Fibroblast of pulmonary artery (primary cell): ENCODE measurements around the gene FRAS1.

Experiments used
- DNase-seq: peaks from one replicate; pipeline ENCODE4 v3.0.0-alpha.2; 2010; ENCODE audit warnings: low read depth
- H3K4me3 ChIP-seq: replicated peaks from 2 replicates; pipeline ENCODE4 v1.5.1; 2011; ENCODE audit warnings: low read depth, mild to moderate bottlenecking, control low read depth, low read length, moderate library complexity
- TF ChIP-seq, protein P1 (sequence below): IDR thresholded peaks from 2 replicates; pipeline ENCODE4 v1.5.1; 2011; ENCODE audit warnings: mild to moderate bottlenecking, control low read depth, low read length, inconsistent platforms; ENCODE audit errors: missing control alignments

The FRAS1 gene

DNA sequence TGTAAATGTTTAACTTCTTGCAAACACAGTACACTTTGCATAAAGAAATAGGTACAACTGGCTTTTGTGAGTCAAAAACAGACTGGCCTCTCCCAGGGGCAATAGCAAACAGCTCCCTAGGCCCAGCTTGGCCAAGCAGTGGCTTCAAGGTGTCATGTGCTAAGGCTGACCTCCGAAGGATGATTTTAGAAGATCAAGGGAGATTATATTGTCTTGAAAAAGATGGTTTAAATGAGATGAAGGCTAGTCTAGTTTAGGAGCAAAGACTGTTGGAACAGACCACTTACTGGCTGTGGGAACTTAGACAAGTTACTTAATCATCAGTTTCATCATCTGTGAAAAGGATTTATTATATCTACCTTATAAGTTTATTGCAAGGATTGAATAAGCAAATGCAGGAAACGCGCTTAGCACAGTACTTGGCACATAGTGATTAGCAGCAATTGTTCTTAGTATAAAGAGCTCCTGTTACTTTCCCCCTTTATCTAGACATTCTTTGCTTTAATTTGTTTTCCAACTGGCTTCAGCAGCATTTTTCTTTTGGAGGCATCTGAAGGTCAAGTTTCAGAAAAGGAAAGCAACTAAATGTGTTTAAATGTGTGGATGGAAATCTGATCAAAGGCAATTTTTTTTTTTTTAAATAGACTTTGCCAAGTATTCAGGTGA, 511.6 kb downstream of the FRAS1 start:
- TF ChIP-seq, protein P1, sequence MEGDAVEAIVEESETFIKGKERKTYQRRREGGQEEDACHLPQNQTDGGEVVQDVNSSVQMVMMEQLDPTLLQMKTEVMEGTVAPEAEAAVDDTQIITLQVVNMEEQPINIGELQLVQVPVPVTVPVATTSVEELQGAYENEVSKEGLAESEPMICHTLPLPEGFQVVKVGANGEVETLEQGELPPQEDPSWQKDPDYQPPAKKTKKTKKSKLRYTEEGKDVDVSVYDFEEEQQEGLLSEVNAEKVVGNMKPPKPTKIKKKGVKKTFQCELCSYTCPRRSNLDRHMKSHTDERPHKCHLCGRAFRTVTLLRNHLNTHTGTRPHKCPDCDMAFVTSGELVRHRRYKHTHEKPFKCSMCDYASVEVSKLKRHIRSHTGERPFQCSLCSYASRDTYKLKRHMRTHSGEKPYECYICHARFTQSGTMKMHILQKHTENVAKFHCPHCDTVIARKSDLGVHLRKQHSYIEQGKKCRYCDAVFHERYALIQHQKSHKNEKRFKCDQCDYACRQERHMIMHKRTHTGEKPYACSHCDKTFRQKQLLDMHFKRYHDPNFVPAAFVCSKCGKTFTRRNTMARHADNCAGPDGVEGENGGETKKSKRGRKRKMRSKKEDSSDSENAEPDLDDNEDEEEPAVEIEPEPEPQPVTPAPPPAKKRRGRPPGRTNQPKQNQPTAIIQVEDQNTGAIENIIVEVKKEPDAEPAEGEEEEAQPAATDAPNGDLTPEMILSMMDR = no peak
- DNase-seq = peak; percentile 35
- H3K4me3 ChIP-seq = no peak overlapping the region

- peak; percentile 85 for DNase-seq
- TF ChIP-seq, protein P1 = no peak
- no peak overlapping the region for H3K4me3 ChIP-seq
Measured at GRCh38 chr4:78569306-78569821, 512.2 kb downstream of the FRAS1 start.

- DNase-seq = no peak
- no peak overlapping the region for H3K4me3 ChIP-seq
- TF ChIP-seq, protein P1 = no peak
Measured at GRCh38 chr4:78570117-78570516, 513.0 kb downstream of the FRAS1 start.

- TF ChIP-seq, protein P1 = no peak
- no peak for DNase-seq
- H3K4me3 ChIP-seq = no peak overlapping the region
Measured at GRCh38 chr4:78571804-78572203, 514.7 kb downstream of the FRAS1 start.

DNA sequence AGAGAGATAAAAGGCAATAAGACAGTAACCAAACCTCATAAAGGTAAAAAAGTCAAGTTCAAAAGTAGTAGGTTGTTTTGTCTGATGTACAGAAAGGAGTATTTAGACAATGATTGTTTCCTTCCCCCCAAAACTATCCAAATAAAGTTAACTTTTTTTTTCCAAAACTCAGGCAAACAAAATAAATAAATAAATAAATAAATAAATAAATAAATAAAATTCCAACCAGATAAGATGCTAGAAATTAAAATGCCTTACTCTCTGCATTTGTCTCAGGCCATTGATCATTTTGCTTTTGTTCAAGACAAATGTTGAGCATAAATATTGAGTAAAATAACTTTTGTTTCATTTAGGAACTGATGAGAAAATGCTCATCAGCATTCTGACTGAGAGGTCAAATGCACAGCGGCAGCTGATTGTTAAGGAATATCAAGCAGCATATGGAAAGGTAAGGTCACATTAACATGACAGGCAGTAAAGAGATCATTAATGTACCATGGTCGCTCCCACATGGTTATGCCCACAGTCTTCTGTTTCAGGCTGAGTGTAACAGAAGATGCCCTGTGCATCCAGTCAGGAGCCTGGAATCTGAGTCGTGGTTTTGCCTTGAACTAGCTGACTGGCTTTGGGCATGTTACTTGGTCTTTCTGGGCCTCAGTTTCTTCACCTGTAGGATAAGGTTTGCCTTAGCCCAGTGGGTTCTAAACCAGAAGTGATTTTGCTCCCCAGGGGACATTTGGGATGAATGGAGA, 521.7 kb downstream of the FRAS1 start:
- H3K4me3 ChIP-seq = no peak overlapping the region
- no peak for DNase-seq
- TF ChIP-seq, protein P1 = no peak

DNA sequence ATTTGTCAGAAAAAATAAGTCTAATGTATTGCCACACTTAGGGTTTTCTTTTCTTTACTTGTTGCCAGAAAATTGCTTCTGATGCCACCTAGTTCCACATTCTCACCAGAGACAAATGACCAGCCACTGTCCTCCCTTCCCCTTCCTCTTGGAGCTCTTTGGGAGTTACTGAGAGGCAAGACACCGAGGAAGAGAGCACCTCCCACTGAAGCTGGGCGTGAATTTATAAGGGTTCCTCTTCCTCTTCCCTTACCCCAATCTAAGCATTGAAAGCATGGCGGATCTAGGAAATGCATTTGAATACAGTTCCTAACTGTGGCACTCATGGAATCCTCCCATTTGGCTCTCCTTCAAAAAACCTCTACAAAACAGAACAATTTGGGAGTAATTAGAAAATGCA, 524.5 kb downstream of the FRAS1 start:
- DNase-seq = no peak
- TF ChIP-seq, protein P1 = no peak
- no peak overlapping the region for H3K4me3 ChIP-seq
